A549 (cell line): ENCODE measurements around the gene CELF2. TPM values are rescaled to one million over a fixed set of nuclear protein-coding genes. Genes with fewer than 3 reads are reported as not detected.

Source experiments
- ATAC-seq, 2 experiments: fragments of 200-7000 bp in 1 of 2; fragments of >200 bp in 1 of 2; cut with Nextera tagmentation in 1 of 2; cut with Tn5 transposase in 1 of 2; 3 replicates each; pipeline versions ENCODE4 v1.8.0 to v1.9.1; 2018 to 2020; ENCODE audit warnings: mild to moderate bottlenecking in 1 of 2, moderate library complexity in 1 of 2
- CTCF ChIA-PET: fragments of 300-600 bp; sonication (Branson Sonifier 250); formaldehyde crosslinking; extraction: SDS; loops from one replicate; lab custom pipeline; 2021; ENCODE audit warnings: antibody characterized with exemption, inconsistent platforms; lab: Yijun Ruan, JAX
- POLR2A ChIA-PET: fragments of 350-600 bp; formaldehyde crosslinking; extraction: SDS; loops from one replicate; lab custom pipeline; 2021; ENCODE audit warnings: antibody characterized with exemption, inconsistent platforms; lab: Yijun Ruan, JAX
- DNase-seq, 2 experiments: peaks; one replicate each; pipeline versions ENCODE4 v3.0.0 to v3.0.0-alpha.2; 2011 to 2016; ENCODE audit warnings: low read depth in 1 of 2, low spot score in 1 of 2
- FAIRE-seq: peaks from 2 replicates; lab custom pipeline; 2011; peaks lifted over from hg19 to GRCh38; lab: Jason Lieb, UNC
- H3K27ac ChIP-seq, 2 experiments: fragments of >200 bp; sonication (Bioruptor Twin); formaldehyde crosslinking; 3 replicates each; pipeline ENCODE4 v1.5.1; 2016 to 2017
- H3K4me1 ChIP-seq: fragments of >200 bp; sonication (Bioruptor Twin); formaldehyde crosslinking; 3 replicates; pipeline ENCODE4 v1.6.1; 2016
- H3K4me2 ChIP-seq: fragments of >200 bp; sonication (Bioruptor Twin); formaldehyde crosslinking; 3 replicates; pipeline ENCODE4 v1.6.1; 2016
- H3K4me3 ChIP-seq: fragments of >200 bp; sonication (Bioruptor Twin); formaldehyde crosslinking; 3 replicates; pipeline ENCODE4 v1.5.1; 2016
- H3K9me3 ChIP-seq: fragments of >200 bp; sonication (Bioruptor Twin); formaldehyde crosslinking; 3 replicates; pipeline ENCODE4 v1.6.1; 2016
- CHD2 ChIP-seq: fragments of 150-350 bp; IDR thresholded peaks from 2 replicates; pipeline ENCODE4 v1.6.1; 2014; ENCODE audit warnings: low read length; ENCODE audit not compliant: partially characterized antibody
- EHF ChIP-seq: fragments of 250-450 bp; sonication (Bioruptor Pico); IDR thresholded peaks from 2 replicates; pipeline ENCODE4 v1.5.0; 2020; ENCODE audit warnings: mild to moderate bottlenecking
- FOSB ChIP-seq: fragments of 250-450 bp; sonication (Bioruptor Pico); IDR thresholded peaks from 2 replicates; pipeline ENCODE4 v1.5.0; 2020; ENCODE audit warnings: mild to moderate bottlenecking, moderate library complexity
- HOXB5 ChIP-seq: fragments of 250-450 bp; sonication (Bioruptor Pico); IDR thresholded peaks from 2 replicates; pipeline ENCODE4 v1.5.0; 2020; ENCODE audit warnings: mild to moderate bottlenecking, moderate library complexity
- JUNB ChIP-seq: fragments of >200 bp; sonication (Bioruptor Twin); formaldehyde crosslinking; IDR thresholded peaks from 2 replicates; pipeline ENCODE4 v1.6.1; 2016
- KDM5A ChIP-seq: fragments of 200-600 bp; sonication (generic); IDR thresholded peaks from 2 replicates; pipeline ENCODE4 v1.6.1; 2016; ENCODE audit warnings: antibody characterized with exemption, mild to moderate bottlenecking
- MAZ ChIP-seq: fragments of 150-350 bp; IDR thresholded peaks from 2 replicates; pipeline ENCODE4 v1.6.1; 2014; ENCODE audit warnings: antibody characterized with exemption, low read depth, low read length, borderline replicate concordance
- RAD21 ChIP-seq, 2 experiments: fragments of >200 bp in 1 of 2; sonication (Bioruptor Twin) in 1 of 2; formaldehyde crosslinking in 1 of 2; IDR thresholded peaks in 1 of 2; conservative IDR thresholded peaks in 1 of 2; 2 replicates in 1 of 2; 3 replicates in 1 of 2; pipeline ENCODE4 v1.6.1; 2012 to 2018; ENCODE audit warnings: inconsistent platforms in 1 of 2
- RCOR1 ChIP-seq: fragments of 150-350 bp; IDR thresholded peaks from 2 replicates; pipeline ENCODE4 v1.6.1; 2014; ENCODE audit warnings: antibody characterized with exemption, low read length, low read depth
- RFX5 ChIP-seq: fragments of 450-650 bp; IDR thresholded peaks from 2 replicates; pipeline ENCODE4 v1.7.1; 2014; ENCODE audit warnings: antibody characterized with exemption, mild to moderate bottlenecking, moderate library complexity
- SMC3 ChIP-seq: fragments of >200 bp; sonication (Bioruptor Twin); formaldehyde crosslinking; IDR thresholded peaks from 3 replicates; pipeline ENCODE4 v1.6.1; 2018; ENCODE audit warnings: inconsistent platforms
- TFCP2L1 ChIP-seq: fragments of 250-450 bp; sonication (Bioruptor Pico); IDR thresholded peaks from 2 replicates; pipeline ENCODE4 v1.5.0; 2021; ENCODE audit warnings: mild to moderate bottlenecking
- ZSCAN20 ChIP-seq: fragments of 250-450 bp; sonication (Bioruptor Pico); IDR thresholded peaks from 2 replicates; pipeline ENCODE4 v1.8.0; 2022; ENCODE audit warnings: mild to moderate bottlenecking, moderate library complexity
- whole genome bisulfite sequencing: methylation state at CpG from one replicate; pipeline ENCODE4 v1.1.6; 2017; ENCODE audit errors: missing lambda C conversion rate; 5-methylcytosine and 5-hydroxymethylcytosine counted together
- polyA plus RNA-seq, 4 experiments: library from polyadenylated mRNA; depleted of rRNA in 3 of 4; stranded (reverse); fragments of >200 nt; fragmentation: RNase III in 1 of 4; extraction: RNeasy Plus Mini Kit Qiagen cat#74134 plus additional on column Dnase treatment in 1 of 4; gene quantifications; 2 replicates in 3 of 4; 3 replicates in 1 of 4; pipeline ENCODE4 v1.2.3, GENCODE V29; 2011 to 2017
- TF ChIP-seq, protein P1 (sequence below): IDR thresholded peaks from 2 replicates; pipeline ENCODE4 v1.6.1; 2012
- TF ChIP-seq, protein P2 (sequence below): fragments of 250-450 bp; sonication (Bioruptor Pico); IDR thresholded peaks from 2 replicates; pipeline ENCODE4 v1.5.0; 2020; ENCODE audit warnings: low read depth, mild to moderate bottlenecking, moderate library complexity
- TF ChIP-seq, protein P3 (sequence below): fragments of >200 bp; sonication (Bioruptor Twin); formaldehyde crosslinking; IDR thresholded peaks from 2 replicates; pipeline ENCODE4 v1.6.1; 2016
- TF ChIP-seq, protein P4 (sequence below): fragments of 250-450 bp; sonication (Bioruptor Pico); IDR thresholded peaks from 2 replicates; pipeline ENCODE4 v1.5.0; 2021; ENCODE audit warnings: mild to moderate bottlenecking, moderate library complexity, borderline replicate concordance
- TF ChIP-seq, protein P5 (sequence below): fragments of 450-650 bp; IDR thresholded peaks from 2 replicates; pipeline ENCODE4 v1.6.1; 2014; ENCODE audit warnings: antibody characterized with exemption

The CELF2 gene
- polyA plus RNA-seq, 2 of the 4 experiments (the other 2 are of a cell fraction): 0.01 to 0.03 TPM

DNA sequence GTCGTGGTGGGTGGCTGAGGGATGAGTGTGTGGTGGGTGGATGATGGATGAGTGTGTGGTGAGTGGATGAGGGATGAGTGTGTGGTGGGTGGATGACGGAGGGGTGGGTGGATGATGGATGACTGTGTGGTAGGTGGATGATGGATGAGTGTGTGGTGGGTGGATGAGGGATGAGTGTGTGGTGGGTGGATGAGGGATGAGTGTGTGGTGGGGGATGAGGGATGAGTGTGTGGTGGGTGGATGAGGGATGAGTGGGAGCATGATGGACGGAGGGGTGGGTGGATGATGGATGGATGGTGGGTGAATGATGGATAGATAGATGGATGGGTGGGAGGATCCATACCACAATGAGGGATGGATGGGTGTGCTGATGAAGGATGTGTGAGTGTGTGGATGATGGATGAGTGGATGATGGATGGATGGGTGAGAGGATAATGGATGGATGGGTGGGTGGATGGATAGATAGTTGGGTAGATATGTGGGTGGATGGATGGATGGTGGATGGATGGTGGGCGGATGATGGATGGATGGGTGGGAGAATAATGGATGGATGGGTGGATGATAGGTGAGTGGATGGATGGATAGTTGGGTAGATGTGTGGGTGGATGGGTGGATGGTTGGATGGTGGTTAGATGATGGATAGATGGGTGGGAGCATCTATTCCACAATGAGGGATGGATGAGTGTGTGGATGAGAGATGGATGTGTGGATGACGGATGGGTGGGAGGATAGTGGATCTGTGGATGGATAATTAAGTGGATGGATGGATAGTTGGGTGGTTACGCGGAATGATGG lies 266.8 kb downstream of the CELF2 start:
- H3K27ac ChIP-seq: no peak overlapping the region
- no peak for TF ChIP-seq EHF (CRISPR knock-in tag)
- POLR2A ChIA-PET: no interaction called here
- CTCF ChIA-PET: no interaction called here
- no peak for FAIRE-seq
- 59% methylated on average over 6 of the region's 7 CpGs for WGBS
- no peak overlapping the region for H3K4me2 ChIP-seq
- ATAC-seq: no peak
- no peak overlapping the region for H3K4me3 ChIP-seq
- no peaks in the 10 kb centered on the region for H3K9me3 ChIP-seq
- no peak for DNase-seq
- no peaks in the 10 kb centered on the region for H3K4me1 ChIP-seq

DNA sequence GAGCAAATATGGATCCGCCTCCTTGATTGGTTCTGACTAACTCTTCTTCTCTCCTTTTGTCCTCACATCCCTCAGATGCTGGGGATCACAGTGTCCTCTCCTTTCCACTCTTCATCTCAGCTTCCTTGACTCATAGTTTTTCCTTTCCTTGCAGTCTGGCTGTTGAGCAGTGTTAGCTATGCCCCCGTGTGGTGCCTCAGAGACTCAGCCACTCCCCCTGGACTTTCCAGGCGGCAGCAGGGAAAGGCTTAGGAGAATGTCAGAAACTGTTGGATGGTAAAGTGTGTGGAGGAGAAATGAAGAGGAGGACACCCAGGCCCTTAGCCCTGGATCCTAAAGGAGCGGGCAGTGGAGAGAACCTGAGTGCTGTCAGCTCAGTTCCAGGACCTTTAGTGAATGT lies 267.5 kb downstream of the CELF2 start:
- DNase-seq: peak in 1 of 2 experiments; percentile 23
- Histone ChIP-seq H3K4me1 (no peaks in the 10 kb centered on the region), H3K27ac (no peak overlapping the region), H3K4me3 (no peak overlapping the region), H3K4me2 (no peak overlapping the region), H3K9me3 (no peaks in the 10 kb centered on the region)
- 0 out of 5 replicates have a peak, but pooled peaks of 1 of the 2 experiments have one; percentile 11 for TF ChIP-seq RAD21 (conservative IDR thresholded peaks at IDR 0.05 in 1 of 2, IDR thresholded peaks at IDR 0.05 in 1 of 2)
- TF ChIP-seq, protein P1, sequence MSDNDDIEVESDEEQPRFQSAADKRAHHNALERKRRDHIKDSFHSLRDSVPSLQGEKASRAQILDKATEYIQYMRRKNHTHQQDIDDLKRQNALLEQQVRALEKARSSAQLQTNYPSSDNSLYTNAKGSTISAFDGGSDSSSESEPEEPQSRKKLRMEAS: no peak
- CTCF ChIA-PET: no interaction called here
- ATAC-seq: peak; percentile 33 to 75; a peak in 3 of 6 replicates
- POLR2A ChIA-PET: no interaction called here
- FAIRE-seq: no peak
- 24% methylated on average over 4 of the region's 4 CpGs for WGBS

DNA sequence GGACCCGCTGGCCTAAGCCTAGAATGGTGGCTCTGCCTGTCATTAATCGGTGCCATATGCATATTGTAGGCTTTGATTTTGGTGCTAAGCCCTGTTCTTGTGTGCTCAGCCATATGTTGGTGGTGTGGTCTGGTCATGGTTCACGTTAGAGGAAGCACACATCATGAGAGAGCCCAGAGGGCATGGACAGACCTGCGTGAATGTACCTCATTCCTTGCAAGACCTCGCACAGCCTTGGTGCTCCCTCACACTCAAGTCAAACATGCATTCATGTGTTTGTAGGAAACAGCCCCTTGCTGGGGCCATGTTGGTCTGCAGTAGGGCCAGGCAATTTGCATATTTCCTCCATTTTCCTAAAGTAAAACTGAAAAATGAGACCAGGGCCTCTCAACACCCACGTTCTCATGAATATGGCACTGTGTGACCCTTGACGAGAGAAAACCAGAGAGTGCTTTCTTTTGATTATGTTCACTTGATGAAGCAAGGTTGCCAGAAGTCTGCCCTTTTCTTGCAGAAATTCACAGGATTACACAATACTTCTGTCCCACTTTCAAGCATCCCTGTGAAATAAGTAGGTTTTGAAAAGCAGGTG lies 268.7 kb downstream of the CELF2 start:
- WGBS: 30% methylated on average over 5 of the region's 7 CpGs
- TF ChIP-seq RFX5 (no peak), ZSCAN20 (CRISPR knock-in tag) (no peak), FOSB (CRISPR knock-in tag) (no peak), TFCP2L1 (no peak)
- TF ChIP-seq, protein P2, sequence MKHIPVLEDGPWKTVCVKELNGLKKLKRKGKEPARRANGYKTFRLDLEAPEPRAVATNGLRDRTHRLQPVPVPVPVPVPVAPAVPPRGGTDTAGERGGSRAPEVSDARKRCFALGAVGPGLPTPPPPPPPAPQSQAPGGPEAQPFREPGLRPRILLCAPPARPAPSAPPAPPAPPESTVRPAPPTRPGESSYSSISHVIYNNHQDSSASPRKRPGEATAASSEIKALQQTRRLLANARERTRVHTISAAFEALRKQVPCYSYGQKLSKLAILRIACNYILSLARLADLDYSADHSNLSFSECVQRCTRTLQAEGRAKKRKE (CRISPR knock-in tag): no peak
- TF ChIP-seq, protein P3, sequence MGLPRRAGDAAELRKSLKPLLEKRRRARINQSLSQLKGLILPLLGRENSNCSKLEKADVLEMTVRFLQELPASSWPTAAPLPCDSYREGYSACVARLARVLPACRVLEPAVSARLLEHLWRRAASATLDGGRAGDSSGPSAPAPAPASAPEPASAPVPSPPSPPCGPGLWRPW: no peak
- H3K27ac ChIP-seq: no peak overlapping the region
- H3K9me3 ChIP-seq: no peaks in the 10 kb centered on the region
- DNase-seq: no peak
- no peak overlapping the region for H3K4me2 ChIP-seq
- ChIA-PET POLR2A (no interaction called here), CTCF (no interaction called here)
- H3K4me3 ChIP-seq: no peak overlapping the region
- ATAC-seq: no peak
- H3K4me1 ChIP-seq: no peaks in the 10 kb centered on the region
- FAIRE-seq: no peak

DNA sequence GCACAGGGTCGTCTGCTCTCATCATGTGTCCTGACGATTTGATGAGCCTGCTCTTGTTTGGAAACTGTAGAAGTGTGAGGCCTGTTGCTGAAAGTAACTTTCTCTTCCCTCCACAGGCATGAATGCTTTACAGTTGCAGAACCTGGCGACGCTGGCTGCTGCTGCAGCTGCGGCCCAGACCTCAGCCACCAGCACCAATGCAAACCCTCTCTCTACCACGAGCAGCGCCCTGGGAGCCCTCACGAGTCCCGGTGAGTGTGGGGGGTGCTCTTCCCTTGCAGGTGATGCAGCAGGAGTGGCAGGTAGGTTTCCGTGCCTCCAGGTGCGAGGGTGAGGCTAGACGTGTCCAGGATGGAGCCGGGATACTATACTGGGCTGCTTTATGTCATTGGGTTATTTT lies 270.6 kb downstream of the CELF2 start:
- 32% methylated on average over 13 of the region's 13 CpGs for WGBS
- ChIA-PET POLR2A (no interaction called here), CTCF (interaction anchor here (0.6 kb wide), 1 partner anchor 935 kb away, joined by 3 read pairs; no protein-coding TSS in a partner anchor)
- Histone ChIP-seq H3K27ac (no peak overlapping the region), H3K4me1 (no peaks in the 10 kb centered on the region), H3K4me3 (no peak overlapping the region), H3K9me3 (no peaks in the 10 kb centered on the region), H3K4me2 (no peak overlapping the region)
- FAIRE-seq (no peak), ATAC-seq (no peak), DNase-seq (no peak)
- no peak for TF ChIP-seq FOSB (CRISPR knock-in tag)

DNA sequence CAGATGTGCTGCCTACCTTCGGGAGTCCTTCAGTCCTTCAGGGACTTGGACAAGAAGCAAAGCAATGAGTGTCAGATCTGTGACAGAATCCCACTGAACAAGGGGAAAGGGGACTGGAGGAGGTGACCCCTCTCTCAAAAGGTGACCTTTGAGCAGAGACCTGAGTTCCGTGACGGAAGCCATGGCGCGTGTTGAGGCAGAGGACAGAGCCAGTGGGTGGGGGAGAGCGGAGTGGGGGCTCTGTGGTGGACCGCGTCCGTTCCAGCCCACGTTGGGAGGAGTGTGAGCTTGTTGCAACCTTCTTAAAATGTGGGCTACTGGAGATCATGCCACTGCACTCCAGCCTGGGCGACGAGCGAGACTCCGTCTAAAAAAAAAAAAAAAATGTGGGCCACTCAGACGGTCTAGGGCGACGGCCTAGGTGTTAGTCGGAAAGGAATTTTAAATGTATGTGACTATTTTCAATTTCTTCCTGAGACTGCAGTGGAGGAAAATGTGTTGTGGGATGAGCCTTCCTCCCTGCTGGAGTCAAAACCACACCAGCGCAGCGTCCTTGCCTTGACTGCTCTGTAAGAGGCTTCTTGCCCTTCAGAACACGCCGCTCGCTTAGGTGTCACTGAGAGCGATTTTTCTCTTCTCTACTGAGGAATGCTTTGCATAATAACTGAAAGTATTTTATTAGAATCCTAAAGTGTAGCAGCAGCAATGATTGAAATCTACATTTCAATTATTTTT lies 272.7 kb downstream of the CELF2 start:
- ChIA-PET POLR2A (no interaction called here), CTCF (no interaction called here)
- H3K4me1 ChIP-seq: no peaks in the 10 kb centered on the region
- H3K27ac ChIP-seq: no peak overlapping the region
- DNase-seq: no peak
- FAIRE-seq: no peak
- 70% methylated on average over 24 of the region's 24 CpGs for WGBS
- no peak for ATAC-seq
- H3K9me3 ChIP-seq: no peaks in the 10 kb centered on the region
- H3K4me2 ChIP-seq: no peak overlapping the region
- no peak overlapping the region for H3K4me3 ChIP-seq
- no peak for TF ChIP-seq ZSCAN20 (CRISPR knock-in tag)
- TF ChIP-seq JUNB: no peak
- TF ChIP-seq SMC3: no peak
- TF ChIP-seq MAZ: no peak
- TF ChIP-seq, protein P4, sequence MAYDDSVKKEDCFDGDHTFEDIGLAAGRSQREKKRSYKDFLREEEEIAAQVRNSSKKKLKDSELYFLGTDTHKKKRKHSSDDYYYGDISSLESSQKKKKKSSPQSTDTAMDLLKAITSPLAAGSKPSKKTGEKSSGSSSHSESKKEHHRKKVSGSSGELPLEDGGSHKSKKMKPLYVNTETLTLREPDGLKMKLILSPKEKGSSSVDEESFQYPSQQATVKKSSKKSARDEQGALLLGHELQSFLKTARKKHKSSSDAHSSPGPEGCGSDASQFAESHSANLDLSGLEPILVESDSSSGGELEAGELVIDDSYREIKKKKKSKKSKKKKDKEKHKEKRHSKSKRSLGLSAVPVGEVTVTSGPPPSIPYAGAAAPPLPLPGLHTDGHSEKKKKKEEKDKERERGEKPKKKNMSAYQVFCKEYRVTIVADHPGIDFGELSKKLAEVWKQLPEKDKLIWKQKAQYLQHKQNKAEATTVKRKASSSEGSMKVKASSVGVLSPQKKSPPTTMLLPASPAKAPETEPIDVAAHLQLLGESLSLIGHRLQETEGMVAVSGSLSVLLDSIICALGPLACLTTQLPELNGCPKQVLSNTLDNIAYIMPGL (CRISPR knock-in tag): no peak
- TF ChIP-seq FOSB (CRISPR knock-in tag): no peak
- no peak for TF ChIP-seq HOXB5 (CRISPR knock-in tag)
- TF ChIP-seq CHD2: no peak
- TF ChIP-seq TFCP2L1: no peak
- TF ChIP-seq, protein P5, sequence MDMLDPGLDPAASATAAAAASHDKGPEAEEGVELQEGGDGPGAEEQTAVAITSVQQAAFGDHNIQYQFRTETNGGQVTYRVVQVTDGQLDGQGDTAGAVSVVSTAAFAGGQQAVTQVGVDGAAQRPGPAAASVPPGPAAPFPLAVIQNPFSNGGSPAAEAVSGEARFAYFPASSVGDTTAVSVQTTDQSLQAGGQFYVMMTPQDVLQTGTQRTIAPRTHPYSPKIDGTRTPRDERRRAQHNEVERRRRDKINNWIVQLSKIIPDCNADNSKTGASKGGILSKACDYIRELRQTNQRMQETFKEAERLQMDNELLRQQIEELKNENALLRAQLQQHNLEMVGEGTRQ: no peak
- no peak for TF ChIP-seq EHF (CRISPR knock-in tag)
- no peak for TF ChIP-seq RCOR1
- no peak for TF ChIP-seq KDM5A
